H9 (cell line): ENCODE results near the gene SLC27A1. TPM values are rescaled to one million over a fixed set of nuclear protein-coding genes. Genes with fewer than 3 reads are reported as not detected.
A peak's percentile ranks its signal among the peaks of the same experiment; 100 is the strongest.

Source experiments
- DNase-seq: peaks from one replicate; pipeline ENCODE4 v3.0.0-alpha.2; 2017
- H2AFZ ChIP-seq: one replicate; pipeline ENCODE4 v1.6.1; 2013; ENCODE audit warnings: mild to moderate bottlenecking, low read length, control low read depth, moderate library complexity
- H2AK5ac ChIP-seq: 2 replicates; pipeline ENCODE4 v1.6.1; 2013; ENCODE audit warnings: low read length, control low read depth, mixed read lengths; ENCODE audit not compliant: insufficient read length
- H2BK120ac ChIP-seq: one replicate; pipeline ENCODE4 v1.6.1; 2013; ENCODE audit warnings: low read depth, mild to moderate bottlenecking, low read length, control low read depth, inconsistent platforms; ENCODE audit not compliant: poor library complexity, severe bottlenecking
- H2BK12ac ChIP-seq: 2 replicates; pipeline ENCODE4 v1.6.1; 2013; ENCODE audit warnings: low read length, control low read depth, mixed read lengths, low read depth; ENCODE audit not compliant: insufficient read length
- H2BK15ac ChIP-seq: 2 replicates; pipeline ENCODE4 v1.6.1; 2013; ENCODE audit warnings: low read depth, low read length, control low read depth
- H2BK20ac ChIP-seq: one replicate; pipeline ENCODE4 v1.6.1; 2013; ENCODE audit warnings: low read depth, mild to moderate bottlenecking, low read length, control low read depth, inconsistent platforms; ENCODE audit not compliant: poor library complexity, severe bottlenecking
- H2BK5ac ChIP-seq: 2 replicates; pipeline ENCODE4 v1.6.1; 2013; ENCODE audit warnings: low read length, control low read depth, mixed read lengths; ENCODE audit not compliant: insufficient read length
- H3K14ac ChIP-seq: 2 replicates; pipeline ENCODE4 v1.6.1; 2013; ENCODE audit warnings: low read length, control low read depth; ENCODE audit not compliant: insufficient read depth
- H3K18ac ChIP-seq: 2 replicates; pipeline ENCODE4 v1.6.1; 2013; ENCODE audit warnings: low read depth, mild to moderate bottlenecking, mixed read lengths, low read length, control low read depth; ENCODE audit not compliant: insufficient read length
- H3K23ac ChIP-seq: 2 replicates; pipeline ENCODE4 v1.6.1; 2013; ENCODE audit warnings: low read length, control low read depth, mixed read lengths, low read depth; ENCODE audit not compliant: insufficient read length
- H3K23me2 ChIP-seq: 2 replicates; pipeline ENCODE4 v1.6.1; 2013; ENCODE audit warnings: low read depth, mild to moderate bottlenecking, mixed read lengths, low read length, control low read depth; ENCODE audit not compliant: insufficient read length, poor library complexity, severe bottlenecking
- H3K27ac ChIP-seq: 2 replicates; pipeline ENCODE4 v1.5.1; 2013; ENCODE audit warnings: low read length, control low read depth, mixed read lengths, low read depth; ENCODE audit not compliant: insufficient read length
- H3K27me3 ChIP-seq: 2 replicates; pipeline ENCODE4 v1.6.1; 2013; ENCODE audit warnings: low read length, control low read depth, inconsistent platforms; ENCODE audit not compliant: insufficient read depth
- H3K4ac ChIP-seq: 2 replicates; pipeline ENCODE4 v1.6.1; 2013; ENCODE audit warnings: low read depth, mild to moderate bottlenecking, control low read depth, inconsistent platforms, low read length, moderate library complexity
- H3K4me1 ChIP-seq: 2 replicates; pipeline ENCODE4 v1.6.1; 2013; ENCODE audit warnings: low read length, control low read depth, inconsistent platforms; ENCODE audit not compliant: insufficient read depth
- H3K4me2 ChIP-seq: 2 replicates; pipeline ENCODE4 v1.6.1; 2013; ENCODE audit warnings: low read length, control low read depth, mixed read lengths; ENCODE audit not compliant: insufficient read length, insufficient read depth
- H3K56ac ChIP-seq: 2 replicates; pipeline ENCODE4 v1.6.1; 2013; ENCODE audit warnings: low read depth, mild to moderate bottlenecking, mixed read lengths, low read length, control low read depth; ENCODE audit not compliant: insufficient read length
- H3K79me1 ChIP-seq: 2 replicates; pipeline ENCODE4 v1.6.1; 2013; ENCODE audit warnings: low read depth, mild to moderate bottlenecking, moderate library complexity, low read length, control low read depth, inconsistent platforms; ENCODE audit not compliant: insufficient read depth, poor library complexity, severe bottlenecking
- H3K79me2 ChIP-seq: 2 replicates; pipeline ENCODE4 v1.6.1; 2013; ENCODE audit warnings: low read length, control low read depth, inconsistent platforms; ENCODE audit not compliant: insufficient read depth
- H3K9ac ChIP-seq: 2 replicates; pipeline ENCODE4 v1.6.1; 2013; ENCODE audit warnings: low read length, control low read depth, mixed read lengths; ENCODE audit not compliant: insufficient read length; ENCODE audit errors: extremely low read depth
- H3K9me3 ChIP-seq: one replicate; pipeline ENCODE4 v1.6.1; 2013; ENCODE audit warnings: low read depth, low read length, inconsistent platforms; ENCODE audit not compliant: control insufficient read depth
- H3T11ph ChIP-seq: one replicate; pipeline ENCODE4 v1.6.1; 2013; ENCODE audit warnings: mild to moderate bottlenecking, low read length, control low read depth, inconsistent platforms
- H4K20me1 ChIP-seq: one replicate; pipeline ENCODE4 v1.6.1; 2013; ENCODE audit not compliant: control insufficient read depth, insufficient read length, insufficient read depth
- H4K5ac ChIP-seq: 2 replicates; pipeline ENCODE4 v1.6.1; 2013; ENCODE audit warnings: low read depth, mild to moderate bottlenecking, mixed read lengths, low read length, control low read depth; ENCODE audit not compliant: insufficient read length
- H4K8ac ChIP-seq: replicated peaks from 2 replicates; pipeline ENCODE4 v1.6.1; 2013; ENCODE audit warnings: low read length, control low read depth, mixed read lengths, low read depth; ENCODE audit not compliant: insufficient read length
- H4K91ac ChIP-seq: 2 replicates; pipeline ENCODE4 v1.6.1; 2013; ENCODE audit warnings: low read depth, mild to moderate bottlenecking, moderate library complexity, mixed read lengths, low read length, control low read depth; ENCODE audit not compliant: insufficient read length
- H3K27ac Mint-ChIP-seq, 3 experiments: 2 replicates in 2 of 3; 3 replicates in 1 of 3; pipeline ENCODE4 v1.8.0; 2020 to 2021; ENCODE audit warnings: mixed read lengths in 3 of 3, mild to moderate bottlenecking in 1 of 3, moderate library complexity in 1 of 3
- H3K27me3 Mint-ChIP-seq: 2 replicates; pipeline ENCODE4 v1.8.0; 2021; ENCODE audit warnings: low read depth, mild to moderate bottlenecking, moderate library complexity, mixed read lengths
- H3K36me3 Mint-ChIP-seq, 3 experiments: 2 replicates in 2 of 3; 3 replicates in 1 of 3; pipeline ENCODE4 v1.8.0; 2020 to 2021; ENCODE audit warnings: low read depth in 3 of 3, mixed read lengths in 3 of 3; ENCODE audit not compliant: insufficient read depth in 1 of 3
- H3K4me1 Mint-ChIP-seq, 2 experiments: 2 replicates each; pipeline ENCODE4 v1.8.0; 2020; ENCODE audit warnings: mixed read lengths in 2 of 2
- H3K4me3 Mint-ChIP-seq, 2 experiments: 2 replicates in 1 of 2; 3 replicates in 1 of 2; pipeline ENCODE4 v1.8.0; 2020 to 2021; ENCODE audit warnings: mild to moderate bottlenecking in 2 of 2, mixed read lengths in 2 of 2, moderate library complexity in 1 of 2
- H3K9me3 Mint-ChIP-seq, 2 experiments: 2 replicates in 1 of 2; 3 replicates in 1 of 2; pipeline ENCODE4 v1.8.0; 2020; ENCODE audit warnings: mild to moderate bottlenecking in 2 of 2, mixed read lengths in 2 of 2, moderate library complexity in 1 of 2
- WGBS: extraction: QIAGEN DNeasy Blood & Tissue Kit; methylation state at CpG from one replicate; pipeline ENCODE4 v1.1.7; 2013; ENCODE audit warnings: missing lambda C conversion rate, low lambda C conversion rate, mixed read lengths; ENCODE audit not compliant: insufficient read length; ENCODE audit errors: extremely low coverage; 5-methylcytosine and 5-hydroxymethylcytosine counted together
- total RNA-seq: library from RNA; stranded (reverse); gene quantifications from 2 replicates; pipeline ENCODE4 v1.2.1, GENCODE V29; 2021
- TF ChIP-seq, protein P1 (sequence below): fragments of 200-600 bp; sonication (generic); conservative IDR thresholded peaks from 3 replicates; pipeline ENCODE4 v1.8.0; 2021; ENCODE audit warnings: antibody characterized with exemption, mild to moderate bottlenecking

Gene SLC27A1
- total RNA-seq, 1 experiment from 2014 or later = 6.4 TPM

DNA sequence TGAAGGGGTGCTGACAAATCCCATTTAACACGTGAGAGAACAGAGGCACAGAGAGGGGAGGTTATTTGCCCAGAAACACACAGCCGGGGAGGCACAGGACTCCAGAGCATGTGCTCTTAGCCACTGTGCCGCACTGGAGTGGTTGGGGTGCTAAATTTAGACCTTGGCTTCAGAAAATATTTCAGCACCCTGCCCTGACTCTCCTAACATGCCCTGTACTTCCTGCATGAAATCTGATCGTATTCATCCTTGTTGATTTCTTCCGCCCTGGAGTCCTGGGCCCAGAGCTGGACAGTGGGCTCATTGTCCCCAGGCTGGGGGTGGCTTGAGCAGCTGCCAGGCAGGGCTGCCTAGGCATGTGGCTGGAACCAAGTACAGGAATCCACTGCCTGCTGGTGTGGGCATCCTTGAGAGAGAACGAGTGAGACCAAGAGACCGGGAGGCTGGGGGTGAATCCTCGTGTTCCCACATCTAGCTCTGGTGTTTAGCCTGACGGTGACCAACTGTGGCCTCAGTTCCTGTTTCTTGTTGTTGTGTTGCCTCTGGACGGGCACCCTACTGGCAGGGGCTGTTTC is 5.3 kb downstream of the SLC27A1 start:
- DNase-seq = no peak
- Histone ChIP-seq H2BK120ac (no peak overlapping the region), H3K4me2 (no peak overlapping the region)

More for the DNA sequence above, 5.3 kb downstream of the SLC27A1 start:
- Mint-ChIP-seq H3K4me1 (peaks cover 16 to 25% of the 10 kb centered on the region in 2 experiments), H3K36me3 (no peaks in the 10 kb centered on the region; a peak in 1 of 7 replicates), H3K9me3 (no peaks in the 10 kb centered on the region), H3K4me3 (no peak overlapping the region), H3K27me3 (peaks cover 15% of the 10 kb centered on the region), H3K27ac (peak overlapping the region in 2 of 3 experiments; percentile 73 to 77; a peak in 4 of 7 replicates)
- H3K23me2 ChIP-seq = peaks cover 6% of the 10 kb centered on the region
- no CpG with 5 or more reads among the region's 10 CpGs for WGBS
- no peak overlapping the region for H3T11ph ChIP-seq
- H2AFZ ChIP-seq = no peak overlapping the region
- no peak overlapping the region for H2BK15ac ChIP-seq
- no peaks in the 10 kb centered on the region for H4K20me1 ChIP-seq
- no peak overlapping the region for H3K9ac ChIP-seq
- H2AK5ac ChIP-seq = no peak overlapping the region
- H3K79me2 ChIP-seq = no peaks in the 10 kb centered on the region
- H4K5ac ChIP-seq = no peak overlapping the region
- TF ChIP-seq, protein P1, sequence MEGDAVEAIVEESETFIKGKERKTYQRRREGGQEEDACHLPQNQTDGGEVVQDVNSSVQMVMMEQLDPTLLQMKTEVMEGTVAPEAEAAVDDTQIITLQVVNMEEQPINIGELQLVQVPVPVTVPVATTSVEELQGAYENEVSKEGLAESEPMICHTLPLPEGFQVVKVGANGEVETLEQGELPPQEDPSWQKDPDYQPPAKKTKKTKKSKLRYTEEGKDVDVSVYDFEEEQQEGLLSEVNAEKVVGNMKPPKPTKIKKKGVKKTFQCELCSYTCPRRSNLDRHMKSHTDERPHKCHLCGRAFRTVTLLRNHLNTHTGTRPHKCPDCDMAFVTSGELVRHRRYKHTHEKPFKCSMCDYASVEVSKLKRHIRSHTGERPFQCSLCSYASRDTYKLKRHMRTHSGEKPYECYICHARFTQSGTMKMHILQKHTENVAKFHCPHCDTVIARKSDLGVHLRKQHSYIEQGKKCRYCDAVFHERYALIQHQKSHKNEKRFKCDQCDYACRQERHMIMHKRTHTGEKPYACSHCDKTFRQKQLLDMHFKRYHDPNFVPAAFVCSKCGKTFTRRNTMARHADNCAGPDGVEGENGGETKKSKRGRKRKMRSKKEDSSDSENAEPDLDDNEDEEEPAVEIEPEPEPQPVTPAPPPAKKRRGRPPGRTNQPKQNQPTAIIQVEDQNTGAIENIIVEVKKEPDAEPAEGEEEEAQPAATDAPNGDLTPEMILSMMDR = no peak
- no peaks in the 10 kb centered on the region for H3K79me1 ChIP-seq
- H3K4me1 ChIP-seq = no peaks in the 10 kb centered on the region
- no peak overlapping the region for H3K4ac ChIP-seq
- no peak overlapping the region for H4K8ac ChIP-seq
- H3K27ac ChIP-seq = no peak overlapping the region
- no peak overlapping the region for H3K18ac ChIP-seq
- peaks cover 5% of the 10 kb centered on the region; the same call in 1 of the 2 replicates for H3K27me3 ChIP-seq
- H4K91ac ChIP-seq = no peak overlapping the region
- H2BK20ac ChIP-seq = no peak overlapping the region
- no peak overlapping the region for H3K23ac ChIP-seq
- no peak overlapping the region for H2BK12ac ChIP-seq
- no peaks in the 10 kb centered on the region for H3K9me3 ChIP-seq
- no peak overlapping the region for H3K14ac ChIP-seq
- H2BK5ac ChIP-seq = no peak overlapping the region
- H3K56ac ChIP-seq = no peak overlapping the region
